H1 (cell line): Measurements from ENCODE around the gene MAPK14. TPM values are rescaled to one million over a fixed set of nuclear protein-coding genes. Genes with fewer than 3 reads are reported as not detected.

Experiments used
- CTCF ChIA-PET: fragments of 300-600 bp; sonication (Branson Sonifier 250); formaldehyde crosslinking; loops from one replicate; lab custom pipeline; 2021; ENCODE audit not compliant: partially characterized antibody; lab: Charles Lee
- POLR2A ChIA-PET: fragments of 300-600 bp; sonication (Branson Sonifier 250); formaldehyde crosslinking; loops from one replicate; lab custom pipeline; 2021; ENCODE audit warnings: inconsistent platforms; ENCODE audit not compliant: partially characterized antibody; lab: Charles Lee
- DNase-seq, 2 experiments: peaks; one replicate each; pipeline versions ENCODE4 v3.0.0 to v3.0.0-alpha.2; 2010 to 2022; ENCODE audit warnings: low spot score in 2 of 2, low read depth in 1 of 2, mixed read lengths in 1 of 2
- FAIRE-seq: peaks from 2 replicates; lab custom pipeline; 2011; peaks lifted over from hg19 to GRCh38; lab: Jason Lieb, UNC
- H2AFZ ChIP-seq: 2 replicates; pipeline ENCODE4 v1.8.1; 2012; ENCODE audit warnings: low read length, inconsistent platforms
- H2AK5ac ChIP-seq: 2 replicates; pipeline ENCODE4 v1.6.1; 2013; ENCODE audit warnings: low read depth, low read length
- H2BK120ac ChIP-seq: replicated peaks from 2 replicates; pipeline ENCODE3; 2013; ENCODE audit warnings: low read depth, low read length, inconsistent platforms
- H2BK12ac ChIP-seq: 2 replicates; pipeline ENCODE4 v1.6.1; 2013; ENCODE audit warnings: low read depth, low read length
- H2BK15ac ChIP-seq: 2 replicates; pipeline ENCODE4 v1.6.1; 2013; ENCODE audit warnings: low read length
- H2BK20ac ChIP-seq: 2 replicates; pipeline ENCODE4 v1.6.1; 2013; ENCODE audit warnings: low read length
- H2BK5ac ChIP-seq: 2 replicates; pipeline ENCODE4 v1.6.1; 2013; ENCODE audit warnings: low read depth, low read length
- H3K14ac ChIP-seq: 2 replicates; pipeline ENCODE4 v1.6.1; 2013; ENCODE audit warnings: inconsistent platforms; ENCODE audit not compliant: insufficient read length
- H3K18ac ChIP-seq: 2 replicates; pipeline ENCODE4 v1.6.1; 2013; ENCODE audit warnings: low read length; ENCODE audit errors: extremely low read depth
- H3K23ac ChIP-seq: 2 replicates; pipeline ENCODE4 v1.6.1; 2013; ENCODE audit warnings: inconsistent platforms; ENCODE audit not compliant: insufficient read length
- H3K23me2 ChIP-seq: 2 replicates; pipeline ENCODE4 v1.6.1; 2013; ENCODE audit warnings: low read depth, low read length
- H3K27ac ChIP-seq: 2 replicates; pipeline ENCODE4 v1.6.1; 2011; ENCODE audit warnings: low read depth, low read length, inconsistent platforms
- H3K27me3 ChIP-seq, 4 experiments: replicated peaks in 1 of 4; 1 replicate in 1 of 4; 2 replicates in 3 of 4; pipeline versions ENCODE4 v1.6.1 to v1.8.1; 2011 to 2013; ENCODE audit warnings: low read length in 3 of 4, mild to moderate bottlenecking in 3 of 4, inconsistent platforms in 2 of 4, mixed read lengths in 2 of 4, moderate library complexity in 1 of 4; ENCODE audit not compliant: control insufficient read depth in 3 of 4, insufficient read depth in 3 of 4; ENCODE audit errors: extremely low read depth in 1 of 4
- H3K36me3 ChIP-seq, 4 experiments: 2 replicates each; pipeline versions ENCODE4 v1.6.1 to v1.8.1; 2011 to 2013; ENCODE audit warnings: mild to moderate bottlenecking in 4 of 4, low read length in 3 of 4, moderate library complexity in 2 of 4, control low read depth in 1 of 4, inconsistent platforms in 1 of 4; ENCODE audit not compliant: insufficient read depth in 4 of 4, control insufficient read depth in 2 of 4
- H3K4ac ChIP-seq: replicated peaks from 2 replicates; pipeline ENCODE3; 2013; ENCODE audit warnings: low read length, low read depth, mixed read lengths, inconsistent platforms; ENCODE audit not compliant: insufficient read length
- H3K4me1 ChIP-seq, 4 experiments: replicated peaks in 1 of 4; 1 replicate in 1 of 4; 2 replicates in 3 of 4; pipeline versions ENCODE4 v1.6.1 to v1.8.1; 2011 to 2013; ENCODE audit warnings: low read length in 3 of 4, inconsistent platforms in 2 of 4, mixed read lengths in 1 of 4; ENCODE audit not compliant: insufficient read depth in 4 of 4, control insufficient read depth in 3 of 4
- H3K4me2 ChIP-seq, 2 experiments: 2 replicates each; pipeline versions ENCODE4 v1.6.1 to v1.8.1; 2011 to 2013; ENCODE audit warnings: low read depth in 2 of 2, low read length in 2 of 2, control low read depth in 1 of 2, inconsistent platforms in 1 of 2, mild to moderate bottlenecking in 1 of 2; ENCODE audit not compliant: insufficient read depth in 1 of 2
- H3K4me3 ChIP-seq, 4 experiments: fragments of 200-600, 300-600 bp in 1 of 4; sonication (generic), shearing (Covaris generic), sonication (Bioruptor Twin) in 1 of 4; 2 replicates each; pipeline versions ENCODE4 v1.5.1 to v1.8.1; 2011 to 2016; ENCODE audit warnings: low read length in 4 of 4, low read depth in 3 of 4, control low read depth in 2 of 4, inconsistent platforms in 2 of 4, mild to moderate bottlenecking in 2 of 4, mixed read lengths in 1 of 4, moderate library complexity in 1 of 4; ENCODE audit not compliant: insufficient read depth in 2 of 4; ENCODE audit errors: extremely low read depth in 1 of 4
- H3K56ac ChIP-seq: replicated peaks from 2 replicates; pipeline ENCODE3; 2013; ENCODE audit warnings: low read depth, mild to moderate bottlenecking, mixed read lengths, low read length, inconsistent platforms; ENCODE audit not compliant: insufficient read length
- H3K79me1 ChIP-seq: 2 replicates; pipeline ENCODE4 v1.6.1; 2013; ENCODE audit warnings: low read depth, low read length, control low read depth
- H3K79me2 ChIP-seq, 2 experiments: 2 replicates each; pipeline versions ENCODE4 v1.6.1 to v1.8.1; 2012 to 2013; ENCODE audit warnings: low read length in 2 of 2, mild to moderate bottlenecking in 2 of 2, inconsistent platforms in 1 of 2; ENCODE audit not compliant: insufficient read depth in 2 of 2, control insufficient read depth in 1 of 2
- H3K9ac ChIP-seq, 4 experiments: replicated peaks in 1 of 4; 1 replicate in 1 of 4; 2 replicates in 3 of 4; pipeline versions ENCODE4 v1.6.1 to v1.8.1; 2011 to 2013; ENCODE audit warnings: low read depth in 3 of 4, low read length in 3 of 4, control low read depth in 2 of 4, mild to moderate bottlenecking in 2 of 4, moderate library complexity in 2 of 4, inconsistent platforms in 1 of 4; ENCODE audit errors: extremely low read depth in 1 of 4
- H3K9me3 ChIP-seq, 2 experiments: 2 replicates each; pipeline versions ENCODE4 v1.6.1 to v1.8.1; 2012 to 2013; ENCODE audit warnings: mild to moderate bottlenecking in 2 of 2, moderate library complexity in 2 of 2, control low read depth in 1 of 2, inconsistent platforms in 1 of 2, low read depth in 1 of 2, low read length in 1 of 2, mixed read lengths in 1 of 2; ENCODE audit not compliant: insufficient read depth in 2 of 2
- H4K20me1 ChIP-seq, 2 experiments: replicated peaks in 1 of 2; 2 replicates each; pipeline versions ENCODE3 to v1.8.1; 2011 to 2013; ENCODE audit warnings: inconsistent platforms in 2 of 2, low read length in 2 of 2, mild to moderate bottlenecking in 1 of 2; ENCODE audit not compliant: insufficient read depth in 2 of 2, control insufficient read depth in 1 of 2
- H4K5ac ChIP-seq: 2 replicates; pipeline ENCODE4 v1.6.1; 2013; ENCODE audit warnings: low read length, low read depth, mixed read lengths, inconsistent platforms; ENCODE audit not compliant: insufficient read length
- H4K8ac ChIP-seq: 2 replicates; pipeline ENCODE4 v1.8.0; 2013; ENCODE audit warnings: mild to moderate bottlenecking, moderate library complexity, low read length, inconsistent platforms; ENCODE audit not compliant: insufficient read depth; ENCODE audit errors: extremely low read depth
- H4K91ac ChIP-seq: replicated peaks from 2 replicates; pipeline ENCODE3; 2013; ENCODE audit warnings: low read length, mixed read lengths, inconsistent platforms; ENCODE audit not compliant: insufficient read length
- CREB1 ChIP-seq: IDR thresholded peaks from 2 replicates; pipeline ENCODE4 v1.6.1; 2012; ENCODE audit warnings: inconsistent platforms
- WGBS, 2 experiments: shearing (Covaris generic) in 1 of 2; methylation state at CpG; one replicate each; pipeline versions ENCODE4 v1.1.6 to v1.1.7; 2013 to 2015; ENCODE audit warnings: low lambda C conversion rate in 2 of 2, mixed read lengths in 2 of 2, inconsistent platforms in 1 of 2, low coverage in 1 of 2, missing lambda C conversion rate in 1 of 2; ENCODE audit not compliant: insufficient replicate concordance in 2 of 2, insufficient coverage in 1 of 2, insufficient read length in 1 of 2; ENCODE audit errors: extremely low coverage in 1 of 2, missing lambda C conversion rate in 1 of 2; 5-methylcytosine and 5-hydroxymethylcytosine counted together
- polyA plus RNA-seq, 7 experiments: library from polyadenylated mRNA; depleted of rRNA in 3 of 7; stranded (reverse) in 5 of 7; unstranded in 2 of 7; fragments of >200 nt in 5 of 7; fragments of 200-250 nt in 2 of 7; gene quantifications; 1 replicate in 5 of 7; 2 replicates in 1 of 7; 4 replicates in 1 of 7; pipeline versions ENCODE4 v1.2.1 to v1.2.3, GENCODE V29; 2011 to 2013; ENCODE audit warnings: missing spikeins in 2 of 7, mixed read lengths in 2 of 7
- total RNA-seq: library from RNA; stranded (reverse); fragmentation: NEBNext Ultra II Directional; extraction: Animal tissue kit (Norgen Biotek cat#: 25700); gene quantifications from 2 replicates; pipeline ENCODE4 v1.2.1, GENCODE V29; 2021
- TF ChIP-seq, protein P1 (sequence below): IDR thresholded peaks from 2 replicates; pipeline ENCODE4 v1.6.1; 2011; ENCODE audit warnings: low read depth, mild to moderate bottlenecking, low read length; ENCODE audit not compliant: insufficient read depth

The MAPK14 gene
- total and polyA plus RNA-seq, 2 of the 8 experiments (the other 6 are each of a cell fraction or from before 2014, with no cell fraction given) = 18.1 to 39.3 TPM

DNA sequence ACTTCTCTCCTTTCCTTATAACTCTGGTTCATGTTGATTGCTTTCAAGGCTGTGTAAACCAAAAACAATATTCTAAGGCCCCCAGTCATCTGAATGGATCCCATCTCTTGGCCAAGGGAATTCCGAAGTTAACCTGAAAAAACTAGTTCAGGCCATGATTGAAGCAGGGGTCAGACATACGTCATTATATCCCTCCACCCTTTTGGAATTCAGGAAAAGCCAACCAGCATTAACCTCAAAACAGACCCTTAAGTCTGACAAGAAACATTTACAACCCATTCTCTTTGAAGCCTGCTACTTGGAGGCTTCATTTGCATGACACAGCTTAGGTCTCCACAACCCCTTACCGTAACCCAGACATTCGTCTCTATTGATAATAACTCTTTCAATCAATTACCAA lies 42.9 kb upstream of the MAPK14 start:
- Histone ChIP-seq H3K27ac (no peak overlapping the region), H2BK12ac (no peak overlapping the region), H3K9me3 (no peaks in the 10 kb centered on the region), H3K4me1 (peaks cover 0 to 3% (median 3%) of the 10 kb centered on the region in 4 experiments; a peak in 3 of 7 replicates), H2BK20ac (no peak overlapping the region), H2BK120ac (no peak overlapping the region), H3K18ac (no peak overlapping the region), H3K4me3 (no peak overlapping the region), H3K4me2 (peak overlapping the region; percentile 14 to 23; a peak in 2 of 4 replicates), H2BK5ac (no peak overlapping the region), H3K14ac (no peak overlapping the region), H4K91ac (no peak overlapping the region), H2AFZ (0 out of 2 replicates have a peak overlapping the region, but pooled peaks have one; percentile 25), H3K23me2 (no peaks in the 10 kb centered on the region), H4K5ac (no peak overlapping the region), H3K56ac (no peak overlapping the region), H3K9ac (no peak overlapping the region), H2AK5ac (no peak overlapping the region), H4K20me1 (no peaks in the 10 kb centered on the region), H3K79me2 (no peaks in the 10 kb centered on the region), H3K23ac (no peak overlapping the region), H4K8ac (no peak overlapping the region), H3K79me1 (no peaks in the 10 kb centered on the region), H3K4ac (no peak overlapping the region), H2BK15ac (no peak overlapping the region), H3K27me3 (no peaks in the 10 kb centered on the region), H3K36me3 (no peaks in the 10 kb centered on the region)
- DNase-seq (no peak), FAIRE-seq (peak; percentile 84)
- ChIA-PET POLR2A (interaction anchor here (1.2 kb wide), 1 partner anchor 53 kb away, joined by 3 read pairs; no protein-coding TSS in a partner anchor), CTCF (interaction anchor here (1.2 to 1.8 kb wide), 2 partner anchors 29 to 110 kb away, joined by 3 to 4 read pairs; no protein-coding TSS in a partner anchor)
- TF ChIP-seq CREB1 = peak; percentile 47; the same call in 1 of the 2 replicates
- TF ChIP-seq, protein P1, sequence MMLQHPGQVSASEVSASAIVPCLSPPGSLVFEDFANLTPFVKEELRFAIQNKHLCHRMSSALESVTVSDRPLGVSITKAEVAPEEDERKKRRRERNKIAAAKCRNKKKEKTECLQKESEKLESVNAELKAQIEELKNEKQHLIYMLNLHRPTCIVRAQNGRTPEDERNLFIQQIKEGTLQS = no peak
- 42% methylated on average over 4 of the region's 4 CpGs; no CpG with 5 or more reads in 1 of the 2 experiments for WGBS, 2 experiments
